Fibroblast of pulmonary artery (primary cell): ENCODE data around the gene GANC.

Source experiments
- DNase-seq: peaks from one replicate; pipeline ENCODE4 v3.0.0-alpha.2; 2010; ENCODE audit warnings: low read depth
- H3K4me3 ChIP-seq: replicated peaks from 2 replicates; pipeline ENCODE4 v1.5.1; 2011; ENCODE audit warnings: low read depth, mild to moderate bottlenecking, control low read depth, low read length, moderate library complexity
- TF ChIP-seq, protein P1 (sequence below): IDR thresholded peaks from 2 replicates; pipeline ENCODE4 v1.5.1; 2011; ENCODE audit warnings: mild to moderate bottlenecking, control low read depth, low read length, inconsistent platforms; ENCODE audit errors: missing control alignments

GANC gene

DNA sequence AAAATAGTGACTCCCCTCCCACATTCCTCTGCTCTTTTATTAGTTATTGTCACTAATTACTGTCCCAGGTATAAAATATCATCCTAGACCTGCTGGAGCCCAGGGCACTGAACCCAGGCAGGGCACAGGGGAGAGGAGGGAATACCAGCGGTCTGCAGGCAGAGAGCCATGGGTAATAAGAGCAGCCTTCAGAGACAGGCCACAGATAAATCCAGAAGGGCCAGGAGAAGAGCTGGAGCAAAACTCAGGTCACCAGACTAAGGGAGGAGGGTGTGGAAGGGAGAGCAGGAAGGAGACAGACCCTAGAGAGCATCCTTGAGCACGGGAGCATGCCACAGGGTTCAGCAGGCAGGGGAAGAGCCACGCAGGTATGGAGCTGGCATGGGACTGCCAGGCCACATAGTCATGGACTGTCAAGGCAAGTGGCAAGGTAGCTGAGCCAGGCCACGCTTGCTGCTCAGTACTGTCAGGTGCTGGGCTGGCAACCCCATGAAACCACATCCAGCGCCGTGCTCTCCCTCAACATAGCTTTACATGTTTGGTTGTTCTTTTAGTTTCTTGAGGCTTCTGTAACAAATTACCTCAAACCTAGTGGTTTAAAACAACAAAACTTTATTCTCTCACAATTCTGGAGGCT, 70.7 kb downstream of the GANC start:
- H3K4me3 ChIP-seq: no peak overlapping the region
- TF ChIP-seq, protein P1, sequence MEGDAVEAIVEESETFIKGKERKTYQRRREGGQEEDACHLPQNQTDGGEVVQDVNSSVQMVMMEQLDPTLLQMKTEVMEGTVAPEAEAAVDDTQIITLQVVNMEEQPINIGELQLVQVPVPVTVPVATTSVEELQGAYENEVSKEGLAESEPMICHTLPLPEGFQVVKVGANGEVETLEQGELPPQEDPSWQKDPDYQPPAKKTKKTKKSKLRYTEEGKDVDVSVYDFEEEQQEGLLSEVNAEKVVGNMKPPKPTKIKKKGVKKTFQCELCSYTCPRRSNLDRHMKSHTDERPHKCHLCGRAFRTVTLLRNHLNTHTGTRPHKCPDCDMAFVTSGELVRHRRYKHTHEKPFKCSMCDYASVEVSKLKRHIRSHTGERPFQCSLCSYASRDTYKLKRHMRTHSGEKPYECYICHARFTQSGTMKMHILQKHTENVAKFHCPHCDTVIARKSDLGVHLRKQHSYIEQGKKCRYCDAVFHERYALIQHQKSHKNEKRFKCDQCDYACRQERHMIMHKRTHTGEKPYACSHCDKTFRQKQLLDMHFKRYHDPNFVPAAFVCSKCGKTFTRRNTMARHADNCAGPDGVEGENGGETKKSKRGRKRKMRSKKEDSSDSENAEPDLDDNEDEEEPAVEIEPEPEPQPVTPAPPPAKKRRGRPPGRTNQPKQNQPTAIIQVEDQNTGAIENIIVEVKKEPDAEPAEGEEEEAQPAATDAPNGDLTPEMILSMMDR: no peak
- no peak for DNase-seq

DNA sequence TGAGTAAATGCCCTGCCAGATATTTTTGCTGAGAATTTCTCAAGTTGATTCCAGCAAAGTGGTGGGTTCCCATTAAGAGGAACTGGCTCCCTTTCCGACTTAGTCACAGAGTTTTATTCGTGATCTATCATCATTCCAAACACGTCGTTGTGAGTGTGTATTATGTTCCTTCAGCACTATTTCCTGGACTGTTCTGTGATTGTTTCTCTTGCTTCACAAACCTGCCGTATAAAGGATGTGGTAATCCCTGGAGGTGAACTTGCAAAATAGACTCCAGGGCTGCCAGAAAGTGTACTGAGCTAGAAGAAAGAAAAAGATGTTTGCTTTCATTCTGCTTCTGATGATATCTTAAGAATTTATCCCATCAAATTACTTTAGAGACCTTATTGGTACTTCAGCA, 71.8 kb downstream of the GANC start:
- no peak overlapping the region for H3K4me3 ChIP-seq
- peak; percentile 95 for DNase-seq
- TF ChIP-seq, protein P1: no peak

DNA sequence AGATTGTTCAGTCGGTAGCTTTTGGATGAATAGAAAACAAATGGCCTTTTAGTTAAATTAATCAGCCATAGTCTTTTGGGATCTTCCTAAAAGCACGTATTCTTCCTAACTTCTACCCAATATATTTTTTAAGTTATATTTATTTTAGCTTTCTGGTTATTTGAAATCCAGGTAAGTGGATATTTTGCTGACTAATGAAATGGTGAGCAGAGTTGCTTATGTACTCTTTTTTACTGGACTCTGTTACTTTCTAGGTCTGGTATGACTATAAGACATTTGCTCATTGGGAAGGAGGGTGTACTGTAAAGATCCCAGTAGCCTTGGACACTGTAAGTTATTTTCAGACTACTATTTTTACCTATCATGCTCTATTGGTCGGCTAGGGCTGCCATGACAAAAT, 72.5 kb downstream of the GANC start:
- TF ChIP-seq, protein P1: no peak
- no peak for DNase-seq
- H3K4me3 ChIP-seq: no peak overlapping the region

DNA sequence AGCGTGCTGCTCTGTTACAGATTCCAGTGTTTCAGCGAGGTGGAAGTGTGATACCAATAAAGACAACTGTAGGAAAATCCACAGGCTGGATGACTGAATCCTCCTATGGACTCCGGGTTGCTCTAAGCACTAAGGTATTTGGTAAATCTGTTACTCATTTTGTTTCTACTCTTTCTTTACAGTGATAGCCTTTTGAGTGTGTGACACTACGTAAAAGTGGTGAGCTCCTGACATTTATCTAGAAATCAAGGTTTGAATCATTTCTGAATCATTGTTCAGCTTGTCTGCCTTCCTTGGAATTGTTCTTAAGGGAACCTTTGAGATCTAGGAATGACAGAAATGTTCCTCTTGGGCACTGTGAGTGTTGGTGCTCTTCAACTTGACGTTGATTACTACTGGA, 75.1 kb downstream of the GANC start:
- no peak overlapping the region for H3K4me3 ChIP-seq
- peak; percentile 59 for DNase-seq
- TF ChIP-seq, protein P1: no peak

DNA sequence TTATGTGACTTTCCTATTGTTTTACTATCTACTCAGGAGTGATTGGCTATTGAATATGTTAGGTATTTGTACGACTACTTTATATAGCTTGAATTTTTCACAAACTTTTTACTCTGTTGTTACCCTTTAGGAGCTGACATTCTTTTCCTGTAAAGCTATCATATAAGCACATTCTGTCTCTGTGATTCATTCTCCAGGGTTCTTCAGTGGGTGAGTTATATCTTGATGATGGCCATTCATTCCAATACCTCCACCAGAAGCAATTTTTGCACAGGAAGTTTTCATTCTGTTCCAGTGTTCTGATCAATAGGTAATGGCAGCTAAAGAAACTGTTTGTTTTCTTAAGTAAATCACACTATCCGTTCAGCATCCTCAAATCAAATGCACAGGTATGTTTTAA, 76.2 kb downstream of the GANC start:
- peak; percentile 49 for DNase-seq
- no peak overlapping the region for H3K4me3 ChIP-seq
- TF ChIP-seq, protein P1: no peak

DNA sequence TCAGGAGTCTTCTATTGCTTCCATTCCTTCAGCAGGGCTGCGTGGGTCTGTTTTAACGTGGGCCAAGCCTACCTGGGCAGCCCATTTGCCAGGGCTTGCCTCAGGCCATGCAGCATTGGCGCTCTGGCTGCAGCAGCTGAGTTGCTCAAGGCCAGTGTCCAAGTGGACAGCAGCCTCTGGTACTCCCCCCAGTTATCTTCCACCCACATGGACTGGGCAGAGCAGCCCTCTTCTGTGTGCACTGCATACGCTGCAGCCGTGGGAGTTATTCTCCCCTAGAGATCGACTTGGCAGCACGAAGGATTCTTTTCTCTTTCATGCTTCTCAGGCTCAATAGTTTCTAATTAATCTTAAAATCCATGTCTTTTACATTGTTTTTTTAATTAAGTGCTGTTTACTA, 79.4 kb downstream of the GANC start:
- no peak overlapping the region for H3K4me3 ChIP-seq
- peak; percentile 58 for DNase-seq
- TF ChIP-seq, protein P1: no peak

DNA sequence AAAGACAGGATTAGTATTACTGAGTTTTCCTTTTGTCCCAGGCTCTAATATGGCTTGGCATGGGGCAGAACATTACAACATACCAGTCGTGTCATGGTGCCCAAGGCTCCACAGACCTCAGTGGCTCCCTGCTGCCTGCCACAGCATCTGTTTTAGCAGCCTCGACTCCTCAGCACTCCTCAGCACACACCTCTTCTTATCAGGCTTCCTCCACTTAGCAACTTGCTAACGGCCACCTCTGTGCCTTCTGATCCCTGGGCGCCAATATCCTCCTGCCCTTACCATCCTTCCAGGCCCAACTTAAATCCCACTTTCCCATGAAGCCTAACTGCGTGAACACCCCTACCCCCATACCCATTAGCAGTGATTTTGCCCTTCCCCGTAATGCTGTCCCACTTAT, 80.1 kb downstream of the GANC start:
- H3K4me3 ChIP-seq: no peak overlapping the region
- TF ChIP-seq, protein P1: no peak
- DNase-seq: no peak
